GM23338 (cell line): ENCODE measurements around the gene ARL6IP4. TPM values are rescaled to one million over a fixed set of nuclear protein-coding genes. Genes with fewer than 3 reads are reported as not detected.

Experiments
- ATAC-seq: fragments of 200-7000 bp; cut with Tn5 transposase; 3 replicates; pipeline ENCODE4 v1.9.1; 2020
- DNase-seq: peaks from one replicate; pipeline ENCODE4 v3.0.0-alpha.2; 2015; ENCODE audit warnings: low spot score
- H2AFZ ChIP-seq: fragments of 200-600 bp; sonication (generic); 2 replicates; pipeline ENCODE4 v1.8.0; 2016; ENCODE audit warnings: antibody characterized with exemption, mild to moderate bottlenecking, moderate library complexity
- H3F3A ChIP-seq: fragments of 200-600 bp; sonication (generic); replicated peaks from 2 replicates; pipeline ENCODE4 v1.8.0; 2017; ENCODE audit warnings: antibody characterized with exemption, mixed run types, low read depth
- H3K27ac ChIP-seq: fragments of 200-600 bp; sonication (generic); 2 replicates; pipeline ENCODE4 v1.6.1; 2016; ENCODE audit warnings: low read depth
- H3K27me3 ChIP-seq: fragments of 200-600 bp; sonication (generic); 2 replicates; pipeline ENCODE4 v1.8.0; 2016; ENCODE audit warnings: mild to moderate bottlenecking, mixed run types, moderate library complexity; ENCODE audit not compliant: insufficient read depth
- H3K36me3 ChIP-seq: fragments of 200-600 bp; sonication (generic); 2 replicates; pipeline ENCODE4 v1.8.0; 2016; ENCODE audit warnings: mild to moderate bottlenecking; ENCODE audit not compliant: insufficient read depth
- H3K4me1 ChIP-seq: fragments of 200-600 bp; sonication (generic); 2 replicates; pipeline ENCODE4 v1.8.0; 2016; ENCODE audit warnings: mild to moderate bottlenecking, moderate library complexity; ENCODE audit not compliant: insufficient read depth
- H3K4me2 ChIP-seq: fragments of 200-600 bp; sonication (generic); 2 replicates; pipeline ENCODE4 v1.7.1; 2017; ENCODE audit warnings: mixed run types
- H3K4me3 ChIP-seq: fragments of 200-600 bp; sonication (generic); 2 replicates; pipeline ENCODE4 v1.6.1; 2016; ENCODE audit warnings: mixed run types
- H3K79me2 ChIP-seq: fragments of 200-600 bp; sonication (generic); replicated peaks from 2 replicates; pipeline ENCODE4 v1.8.0; 2017; ENCODE audit warnings: mild to moderate bottlenecking; ENCODE audit not compliant: insufficient read depth
- H3K9me2 ChIP-seq: fragments of 200-600 bp; sonication (generic); 2 replicates; pipeline ENCODE4 v1.8.0; 2017; ENCODE audit not compliant: insufficient read depth
- H4K20me1 ChIP-seq: fragments of 200-600 bp; sonication (generic); replicated peaks from 2 replicates; pipeline ENCODE4 v1.8.0; 2017; ENCODE audit warnings: mild to moderate bottlenecking; ENCODE audit not compliant: insufficient read depth
- H3K27ac Mint-ChIP-seq: 2 replicates; pipeline ENCODE4 v1.8.0; 2020; ENCODE audit warnings: inconsistent platforms, mild to moderate bottlenecking, moderate library complexity, mixed read lengths
- H3K27me3 Mint-ChIP-seq: 3 replicates; pipeline ENCODE4 v1.8.0; 2022; ENCODE audit warnings: low read depth, mild to moderate bottlenecking, moderate library complexity, mixed read lengths, inconsistent platforms; ENCODE audit not compliant: insufficient read depth, poor library complexity
- H3K36me3 Mint-ChIP-seq: 3 replicates; pipeline ENCODE4 v1.8.0; 2021; ENCODE audit warnings: low read depth, mild to moderate bottlenecking, inconsistent platforms, moderate library complexity, mixed read lengths
- H3K4me1 Mint-ChIP-seq: 3 replicates; pipeline ENCODE4 v1.8.0; 2020; ENCODE audit warnings: mild to moderate bottlenecking, inconsistent platforms, mixed read lengths
- H3K4me3 Mint-ChIP-seq: 3 replicates; pipeline ENCODE4 v1.8.0; 2021; ENCODE audit warnings: moderate library complexity, mild to moderate bottlenecking, inconsistent platforms, mixed read lengths
- H3K9me3 Mint-ChIP-seq: 3 replicates; pipeline ENCODE4 v1.8.0; 2020; ENCODE audit warnings: moderate library complexity, mild to moderate bottlenecking, inconsistent platforms, mixed read lengths
- CREB1 ChIP-seq: fragments of 250-450 bp; sonication (Bioruptor Pico); IDR thresholded peaks from 2 replicates; pipeline ENCODE4 v1.5.0; 2020; ENCODE audit warnings: low read depth, mild to moderate bottlenecking, moderate library complexity
- CTCF ChIP-seq, 2 experiments: fragments of 200-600 bp in 1 of 2; sonication (generic) in 1 of 2; conservative IDR thresholded peaks; 2 replicates each; pipeline versions ENCODE4 v1.5.1 to v1.6.1; 2016 to 2017; ENCODE audit warnings: antibody characterized with exemption in 2 of 2, low read depth in 2 of 2, mild to moderate bottlenecking in 2 of 2, moderate library complexity in 1 of 2
- ETS1 ChIP-seq: IDR thresholded peaks from 2 replicates; pipeline ENCODE4 v1.6.1; 2016; ENCODE audit warnings: antibody characterized with exemption
- EZH2 ChIP-seq: fragments of 200-600 bp; sonication (generic); IDR thresholded peaks from one replicate; pipeline ENCODE4 v1.8.0; 2017; ENCODE audit warnings: antibody characterized with exemption, mild to moderate bottlenecking, low read depth; ENCODE audit not compliant: unreplicated experiment
- EZH2phosphoT487 ChIP-seq: fragments of 200-600 bp; sonication (generic); IDR thresholded peaks from one replicate; pipeline ENCODE4 v1.8.1; 2018; ENCODE audit warnings: antibody characterized with exemption; ENCODE audit not compliant: unreplicated experiment
- JUNB ChIP-seq: IDR thresholded peaks from one replicate; pipeline ENCODE4 v1.6.1; 2016; ENCODE audit warnings: antibody characterized with exemption; ENCODE audit not compliant: unreplicated experiment
- NANOG ChIP-seq: IDR thresholded peaks from 2 replicates; pipeline ENCODE4 v1.6.1; 2016; ENCODE audit warnings: antibody characterized with exemption, borderline replicate concordance
- REST ChIP-seq: IDR thresholded peaks from one replicate; pipeline ENCODE4 v1.6.1; 2018; ENCODE audit warnings: antibody characterized with exemption; ENCODE audit not compliant: unreplicated experiment
- ZNF114 ChIP-seq: fragments of 250-450 bp; sonication (Bioruptor Pico); IDR thresholded peaks from 2 replicates; pipeline ENCODE4 v1.5.0; 2020; ENCODE audit warnings: mild to moderate bottlenecking, moderate library complexity
- polyA plus RNA-seq: library from polyadenylated mRNA; unstranded; fragments of >200 nt; fragmentation: Nextera tagmentation; extraction: Ambion mirVana; gene quantifications from 2 replicates; pipeline ENCODE4 v1.2.1, GENCODE V29; 2016
- total RNA-seq: library from RNA; depleted of rRNA; stranded (reverse); fragments of >200 nt; shearing (Covaris generic); gene quantifications from 2 replicates; pipeline ENCODE4 v1.2.3, GENCODE V29; 2014

The ARL6IP4 gene
- total and polyA plus RNA-seq, 2 experiments from 2014 or later, result 85.5 to 169 TPM

- TF ChIP-seq CTCF (conservative IDR thresholded peaks at IDR 0.05; ENCODE audit: low read depth in 2 of 2), result no peak
- no peak for TF ChIP-seq REST
- TF ChIP-seq CREB1, result no peak
Observed at GRCh38 chr12:123005081-123005626, 24.7 kb downstream of the ARL6IP4 start (continued).

GRCh38 chr12:123006977-123007376 lies 26.5 kb downstream of the ARL6IP4 start:
- no peak overlapping the region for H3K4me2 ChIP-seq
- Mint-ChIP-seq H3K4me1 (no peaks in the 10 kb centered on the region; the same call in 2 of the 3 replicates), H3K27ac (no peak overlapping the region), H3K27me3 (peaks cover 4% of the 10 kb centered on the region), H3K4me3 (no peak overlapping the region), H3K36me3 (no peaks in the 10 kb centered on the region), H3K9me3 (no peaks in the 10 kb centered on the region; the same call in 2 of the 3 replicates)
- no peaks in the 10 kb centered on the region for H3K79me2 ChIP-seq
- TF ChIP-seq EZH2, result no peak
- no peak for TF ChIP-seq CTCF (conservative IDR thresholded peaks at IDR 0.05; ENCODE audit: low read depth in 2 of 2)
- TF ChIP-seq JUNB, result no peak
- no peak for TF ChIP-seq NANOG
- TF ChIP-seq CREB1, result no peak
- TF ChIP-seq EZH2phosphoT487, result no peak
- no peak for TF ChIP-seq ZNF114 (CRISPR knock-in tag)
- TF ChIP-seq ETS1, result no peak
- H3K9me2 ChIP-seq, result no peaks in the 10 kb centered on the region
- no peaks in the 10 kb centered on the region for H3K36me3 ChIP-seq
- no peaks in the 10 kb centered on the region for H4K20me1 ChIP-seq
- no peak overlapping the region for H2AFZ ChIP-seq
- no peaks in the 10 kb centered on the region for H3F3A ChIP-seq
- H3K4me1 ChIP-seq, result no peaks in the 10 kb centered on the region
- no peak for DNase-seq
- H3K27ac ChIP-seq, result no peak overlapping the region
- no peaks in the 10 kb centered on the region for H3K27me3 ChIP-seq
- ATAC-seq, result no peak
- no peak overlapping the region for H3K4me3 ChIP-seq
